GM12874 (cell line): ENCODE results near the gene PROB1.

Experiments used
- CTCF ChIP-seq: IDR thresholded peaks from 2 replicates; pipeline ENCODE4 v1.5.1; 2011; ENCODE audit warnings: low read depth, mild to moderate bottlenecking, control low read depth, low read length, moderate library complexity; ENCODE audit not compliant: insufficient read depth

Gene PROB1

GRCh38 chr5:139426203-139426885 lies 31.4 kb upstream of the PROB1 start:
- no peak for TF ChIP-seq CTCF

GRCh38 chr5:139425497-139425896 lies 30.6 kb upstream of the PROB1 start:
- TF ChIP-seq CTCF = no peak

- TF ChIP-seq CTCF = peak; percentile 71
Measured at GRCh38 chr5:139422307-139422893, 27.5 kb upstream of the PROB1 start.

GRCh38 chr5:139419226-139420192 lies 24.6 kb upstream of the PROB1 start:
- no peak for TF ChIP-seq CTCF

- TF ChIP-seq CTCF = no peak
Measured at GRCh38 chr5:139418793-139419192, 23.9 kb upstream of the PROB1 start.

- no peak for TF ChIP-seq CTCF
Measured at GRCh38 chr5:139417214-139417613, 22.3 kb upstream of the PROB1 start.

- no peak for TF ChIP-seq CTCF
Measured at GRCh38 chr5:139416651-139417050, 21.7 kb upstream of the PROB1 start.
